Epithelial cell of prostate (primary cell): ENCODE results near the gene GP5.
A peak's percentile ranks its signal among the peaks of the same experiment; 100 is the strongest.

Experiments used
- DNase-seq: peaks from one replicate; pipeline ENCODE4 v3.0.0-alpha.2; 2011; ENCODE audit warnings: low read depth, low spot score
- H3K27ac ChIP-seq: fragments of 450-650 bp; 2 replicates; pipeline ENCODE4 v1.5.1; 2017; ENCODE audit warnings: mild to moderate bottlenecking

The GP5 gene

DNA sequence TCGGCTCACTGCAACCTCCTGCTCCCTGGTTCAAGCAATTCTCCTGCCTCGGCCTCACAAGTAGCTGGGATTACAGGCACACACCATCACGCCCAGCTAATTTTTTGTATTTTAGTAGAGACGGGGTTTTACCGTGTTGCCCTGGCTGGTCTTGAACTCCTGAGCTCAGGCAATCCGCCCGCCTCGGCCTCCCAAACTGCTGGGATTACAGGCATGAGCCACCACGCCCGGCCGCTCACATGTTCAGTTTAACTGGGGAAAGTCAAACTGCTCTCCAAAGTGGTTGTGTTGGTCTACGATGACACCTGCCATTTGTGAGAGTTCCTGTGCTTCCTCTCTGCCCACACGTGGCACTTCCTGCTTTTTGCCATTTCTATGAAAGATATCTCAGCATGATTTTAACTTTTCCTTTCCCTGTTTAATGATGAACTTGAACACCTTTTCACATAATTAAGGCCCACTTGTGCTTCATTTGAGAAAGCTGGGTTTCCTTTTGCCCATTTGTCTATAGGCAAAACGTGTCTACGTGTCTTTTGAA, 877 bp upstream of the GP5 start:
- no peak for DNase-seq
- no peak overlapping the region for H3K27ac ChIP-seq

DNA sequence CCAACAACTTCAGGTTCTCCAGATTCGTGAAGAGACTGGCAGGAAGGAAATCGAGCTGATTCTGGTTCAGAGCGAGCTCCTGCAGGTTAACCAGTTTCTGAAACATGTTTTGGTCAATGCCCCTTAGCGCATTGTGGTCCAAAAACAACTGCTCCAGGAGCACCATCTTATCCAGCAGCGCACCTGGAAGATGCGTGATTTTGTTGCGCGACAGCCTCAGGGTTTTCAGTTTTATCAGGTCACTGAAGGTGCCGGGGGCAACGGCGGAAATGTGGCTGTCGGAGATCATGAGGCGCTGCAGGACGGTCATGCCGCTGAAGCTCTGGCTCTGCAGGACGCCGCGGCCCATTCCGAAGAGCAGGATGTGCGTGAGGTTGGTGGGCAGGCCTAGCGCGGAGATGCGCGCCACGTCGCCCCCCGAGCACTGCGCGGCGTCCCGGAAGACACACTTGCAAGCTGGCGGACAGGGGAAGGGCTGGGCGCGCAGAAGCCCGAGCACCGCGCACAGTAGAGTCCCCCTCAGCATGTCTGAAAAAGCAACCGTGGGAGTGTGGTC, 1.2 kb downstream of the GP5 start:
- no peak overlapping the region for H3K27ac ChIP-seq
- no peak for DNase-seq

DNA sequence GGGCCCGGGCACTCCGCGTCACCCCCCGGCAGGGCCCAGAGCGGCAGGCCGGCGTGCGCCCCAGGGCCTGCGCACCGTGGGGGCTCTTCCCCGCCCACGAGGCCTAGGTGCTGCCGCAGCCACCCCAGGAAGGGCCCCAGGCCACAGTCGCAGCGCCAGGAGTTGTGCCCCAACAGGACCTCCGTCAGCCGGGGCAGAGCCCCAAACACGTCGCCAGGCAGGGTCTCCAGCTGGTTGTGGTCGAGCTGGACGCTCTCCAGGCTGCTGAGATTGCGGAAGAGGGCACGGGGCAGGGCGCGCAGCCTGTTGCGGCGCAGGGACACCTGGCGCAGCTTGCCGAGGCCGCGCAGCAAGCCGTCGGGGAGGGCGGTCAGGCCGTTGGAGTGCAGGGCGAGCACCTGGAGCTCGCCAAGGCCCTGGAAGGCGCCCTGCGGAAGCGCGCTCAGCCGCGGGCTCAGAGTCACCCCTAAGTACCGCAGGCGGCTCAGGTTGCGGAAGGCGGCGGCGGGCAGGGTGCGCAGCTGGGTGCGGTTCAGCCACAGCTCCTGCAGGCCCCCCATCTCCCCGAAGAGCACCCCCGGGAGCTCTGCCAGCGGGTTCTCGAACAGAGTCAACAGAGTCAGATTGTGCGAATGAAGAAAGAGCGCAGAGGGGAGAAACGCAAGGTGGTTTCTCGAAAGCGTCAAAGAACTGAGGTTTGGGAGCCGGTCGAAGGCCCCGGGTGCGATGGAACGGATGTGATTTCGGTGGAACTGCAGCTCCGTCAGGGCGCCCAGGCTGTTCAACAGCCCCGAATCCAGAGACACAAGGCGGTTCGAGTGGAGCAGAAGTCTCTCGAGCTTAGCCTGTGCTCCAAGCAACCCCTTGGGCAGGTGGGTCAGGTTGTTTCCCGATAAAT, 2.0 kb downstream of the GP5 start:
- DNase-seq, result no peak
- H3K27ac ChIP-seq, result no peak overlapping the region

DNA sequence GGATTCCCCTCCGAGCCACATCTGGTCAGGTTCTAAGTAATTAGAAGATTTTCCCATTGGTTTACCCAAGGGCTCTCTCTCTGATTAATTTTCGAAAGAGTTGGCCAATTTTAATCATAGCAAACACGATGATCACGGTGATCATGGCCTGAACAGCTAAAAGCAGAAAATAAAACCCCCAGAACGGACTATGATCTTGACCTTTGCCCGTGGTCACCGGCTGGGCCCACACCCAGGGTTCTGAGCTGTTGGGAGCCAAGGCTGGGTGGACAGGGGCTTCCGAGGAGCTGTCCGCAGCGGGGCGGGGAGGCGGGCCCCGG, 2.6 kb downstream of the GP5 start:
- DNase-seq, result no peak
- no peak overlapping the region for H3K27ac ChIP-seq

DNA sequence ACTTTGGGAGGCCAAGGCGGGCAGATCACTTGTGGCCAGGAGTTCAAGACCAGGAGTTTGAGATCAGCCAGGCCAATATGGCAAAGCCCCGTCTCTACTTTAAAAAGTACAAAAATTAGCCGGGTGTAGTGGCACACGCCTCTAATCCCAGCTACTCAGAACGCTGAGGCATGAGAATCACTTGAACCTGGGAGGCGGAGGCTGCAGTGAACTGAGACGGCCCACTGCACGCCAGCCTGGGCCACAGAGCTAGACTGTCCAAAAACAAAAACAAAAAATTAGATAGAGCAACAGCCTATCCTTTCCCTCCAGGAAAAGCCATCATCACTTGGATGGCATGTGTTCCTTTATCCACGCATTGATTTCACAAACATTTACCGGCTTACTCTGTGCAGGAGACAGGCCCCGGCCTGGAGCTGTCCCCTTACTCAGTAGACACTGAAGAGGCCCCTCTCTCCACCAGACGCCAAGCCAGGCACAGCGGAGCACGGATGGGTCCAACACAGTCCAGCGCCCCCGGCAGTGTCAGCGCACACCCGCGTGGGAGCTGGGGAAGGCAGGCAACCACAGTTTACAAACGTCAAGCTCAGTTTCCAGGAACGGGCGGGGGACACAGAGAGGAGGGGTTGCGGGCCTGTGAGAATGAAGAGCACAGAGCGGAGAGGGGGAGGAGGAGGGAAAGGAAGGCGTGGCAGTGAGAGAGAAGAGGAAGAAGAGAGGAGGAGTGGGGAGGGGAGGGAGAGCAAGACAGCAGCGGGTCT, 3.1 kb downstream of the GP5 start:
- H3K27ac ChIP-seq, result no peak overlapping the region
- no peak for DNase-seq

DNA sequence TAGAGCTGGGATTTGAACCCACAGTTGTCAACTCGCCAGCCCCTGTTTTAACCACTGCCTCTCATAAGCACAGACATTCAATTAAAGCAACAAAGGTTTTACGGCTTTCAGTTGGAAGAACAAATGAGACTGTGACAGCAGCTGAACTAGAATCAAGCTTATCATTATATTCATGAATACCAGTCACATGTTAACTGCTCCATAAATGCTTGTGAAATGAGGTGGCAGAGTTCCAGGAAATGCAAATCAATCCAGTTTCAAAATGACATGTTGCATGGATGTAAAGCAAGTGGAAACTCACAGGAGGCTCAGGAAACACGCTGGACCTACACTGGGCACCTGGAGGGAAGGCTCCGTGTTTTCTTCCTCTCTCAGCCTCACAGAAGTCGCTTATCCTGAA, 3.9 kb downstream of the GP5 start:
- peak; percentile 18 for DNase-seq
- no peak overlapping the region for H3K27ac ChIP-seq

DNA sequence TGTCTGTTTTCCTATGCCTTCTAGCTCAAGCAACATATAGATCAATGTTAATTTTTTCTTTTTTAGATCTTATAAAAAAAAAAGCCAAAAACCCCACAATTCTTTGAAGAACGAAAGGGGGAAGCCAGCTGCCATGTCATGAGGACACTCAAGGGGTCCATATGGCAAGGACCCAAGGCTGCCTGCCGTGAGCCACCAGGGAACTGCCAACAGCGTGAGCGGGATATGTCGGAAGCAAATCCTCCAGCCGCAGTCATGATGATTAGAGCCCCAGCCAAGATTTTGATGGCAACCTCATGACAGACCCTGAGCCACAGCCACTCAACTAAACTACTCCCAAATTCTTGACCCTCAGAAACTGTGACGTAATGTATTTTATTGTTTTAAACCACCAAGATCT, 6.5 kb downstream of the GP5 start:
- no peak for DNase-seq
- H3K27ac ChIP-seq, result no peak overlapping the region

DNA sequence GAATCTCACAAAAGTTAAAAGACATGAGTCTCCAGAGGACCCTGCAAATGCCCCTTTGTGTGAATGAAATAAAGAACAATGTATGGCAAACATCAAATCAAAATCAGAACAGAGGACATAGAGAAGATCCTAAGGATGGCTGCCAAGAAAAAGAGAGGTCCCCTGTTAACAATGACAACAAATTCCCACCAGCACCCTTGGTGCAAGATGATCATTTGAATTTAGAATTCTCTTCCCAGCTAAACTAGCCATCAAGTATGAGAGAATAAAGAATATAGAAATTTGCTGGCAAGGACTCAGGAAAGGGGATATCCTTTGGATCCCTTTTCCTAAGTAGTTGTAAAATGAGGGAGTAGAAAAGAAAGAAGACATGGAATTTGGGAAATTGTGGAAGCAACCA, 8.2 kb downstream of the GP5 start:
- H3K27ac ChIP-seq, result no peak overlapping the region
- no peak for DNase-seq

DNA sequence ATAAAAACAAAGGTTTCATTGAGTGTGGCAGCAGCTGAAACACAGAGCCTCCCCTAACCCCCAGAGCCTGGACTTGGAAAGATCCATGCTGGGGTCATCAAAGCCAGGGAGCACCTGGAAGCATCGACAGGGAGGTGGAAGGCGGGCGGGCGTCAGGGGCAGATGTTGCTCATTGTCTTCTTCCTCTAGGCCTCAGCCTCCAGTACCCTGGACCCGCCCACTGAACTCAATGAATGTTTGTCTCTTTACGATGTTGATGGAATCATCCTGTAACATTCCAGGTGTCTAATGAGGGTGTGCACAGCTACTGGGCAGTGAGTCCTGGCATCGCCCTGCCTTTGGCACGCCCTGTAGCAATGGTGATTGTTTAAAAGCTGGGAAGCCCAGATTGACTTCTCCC, 9.8 kb downstream of the GP5 start:
- H3K27ac ChIP-seq, result no peak overlapping the region
- DNase-seq, result no peak

DNA sequence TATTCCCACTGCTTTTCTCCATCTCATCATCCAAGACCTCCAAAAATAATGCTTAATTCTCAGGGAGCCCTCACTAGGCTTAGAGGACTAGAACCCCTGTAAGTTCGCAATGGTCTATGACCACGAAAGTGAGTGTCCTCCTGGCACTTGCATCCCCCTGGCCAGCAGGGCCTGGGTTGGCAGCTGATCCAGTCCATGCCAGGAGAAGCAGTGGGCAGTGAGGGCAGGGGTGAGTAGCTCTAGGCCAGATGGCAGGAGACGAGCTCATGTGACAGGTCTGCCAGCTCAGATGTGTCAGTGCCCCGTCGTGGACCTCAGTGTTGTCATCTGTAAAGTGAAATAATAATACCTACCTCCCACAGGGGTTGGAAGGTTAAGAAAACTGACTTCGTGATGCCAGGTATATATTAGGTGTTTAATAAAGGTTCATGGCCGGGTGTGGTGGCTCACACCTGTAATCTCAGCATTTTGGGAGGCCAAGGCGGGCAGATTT, 11.1 kb downstream of the GP5 start:
- no peak for DNase-seq
- H3K27ac ChIP-seq, result no peak overlapping the region

DNA sequence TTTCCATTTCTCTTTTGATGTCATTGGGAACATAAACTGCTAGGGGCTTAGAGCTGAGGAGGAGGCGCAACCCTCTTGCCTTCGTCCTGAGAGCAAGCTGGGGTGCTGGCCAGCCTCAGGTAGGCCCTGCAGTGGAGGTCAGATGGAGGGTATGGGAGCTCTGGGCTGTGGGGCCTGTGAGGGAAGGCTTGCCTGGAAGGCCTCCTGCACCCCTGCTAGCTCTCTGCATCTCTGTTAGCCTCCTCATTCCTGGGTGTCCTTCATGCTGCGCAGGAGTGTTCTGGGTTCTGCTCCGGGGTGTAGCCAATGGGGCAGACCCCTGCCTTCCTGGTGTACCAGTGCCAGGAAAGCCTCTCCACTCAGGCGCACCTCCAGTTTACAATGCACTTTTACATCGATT, 11.8 kb downstream of the GP5 start:
- no peak overlapping the region for H3K27ac ChIP-seq
- DNase-seq, result no peak

DNA sequence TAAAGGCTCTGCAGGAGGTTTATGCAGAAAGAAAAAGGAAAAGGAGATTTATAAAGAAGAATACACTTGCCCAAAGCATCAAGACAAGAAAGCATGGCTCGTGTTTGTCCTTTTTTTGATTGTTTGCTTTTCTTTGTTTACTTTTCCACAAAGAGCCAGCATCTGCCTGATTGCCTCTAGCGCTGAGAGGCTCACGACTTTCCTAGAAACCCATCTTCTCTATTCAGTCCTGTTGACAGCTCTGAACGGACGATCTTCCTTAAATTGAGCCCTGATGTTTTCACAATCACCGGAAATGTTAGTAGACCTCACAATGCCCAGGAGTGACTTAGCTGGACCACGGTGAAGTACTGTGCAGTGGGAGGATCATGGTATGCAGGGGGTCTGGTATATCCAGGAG, 12.4 kb downstream of the GP5 start:
- DNase-seq, result no peak
- no peak overlapping the region for H3K27ac ChIP-seq

DNA sequence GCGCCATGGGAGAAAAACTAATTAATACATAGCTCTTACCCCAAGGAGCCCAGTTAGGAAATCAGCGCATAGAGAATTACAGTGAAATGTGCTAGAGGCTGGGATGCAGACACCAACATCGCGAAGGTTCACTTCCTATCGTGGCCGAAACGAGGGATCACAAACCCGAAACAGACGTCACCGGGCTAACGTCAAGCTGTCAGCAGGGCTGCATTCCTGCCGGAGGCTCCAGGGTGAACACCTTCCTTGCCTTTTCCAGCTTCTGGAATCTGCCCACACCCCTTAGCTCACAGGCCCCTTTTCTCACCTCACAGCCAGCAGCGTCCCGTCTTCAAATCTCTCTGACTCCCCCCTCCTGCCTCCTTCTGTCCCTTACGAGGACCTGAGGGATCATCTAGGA, 13.0 kb downstream of the GP5 start:
- no peak overlapping the region for H3K27ac ChIP-seq
- no peak for DNase-seq

DNA sequence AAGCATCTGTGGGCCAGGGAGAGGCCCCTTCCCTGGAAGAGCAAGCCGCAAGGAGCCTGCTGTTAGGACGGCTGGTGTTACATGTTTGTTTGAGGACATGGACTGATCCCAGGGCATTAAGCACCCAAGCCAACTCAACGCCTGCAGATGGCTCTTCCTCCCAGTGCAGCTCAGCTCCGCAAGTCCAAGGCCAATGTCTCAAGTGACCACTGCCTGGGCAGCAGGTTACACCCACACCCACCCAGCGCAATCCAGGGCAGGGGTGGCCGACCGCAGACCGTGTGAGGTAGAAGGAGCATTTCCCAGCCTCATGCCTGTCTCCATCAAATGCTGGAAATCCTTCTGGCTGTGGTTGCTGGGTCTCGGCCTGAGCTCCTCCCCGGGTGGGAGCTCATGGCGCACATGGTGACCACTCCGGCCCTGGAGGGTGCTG, 14.5 kb downstream of the GP5 start:
- H3K27ac ChIP-seq, result no peak overlapping the region
- DNase-seq, result no peak

DNA sequence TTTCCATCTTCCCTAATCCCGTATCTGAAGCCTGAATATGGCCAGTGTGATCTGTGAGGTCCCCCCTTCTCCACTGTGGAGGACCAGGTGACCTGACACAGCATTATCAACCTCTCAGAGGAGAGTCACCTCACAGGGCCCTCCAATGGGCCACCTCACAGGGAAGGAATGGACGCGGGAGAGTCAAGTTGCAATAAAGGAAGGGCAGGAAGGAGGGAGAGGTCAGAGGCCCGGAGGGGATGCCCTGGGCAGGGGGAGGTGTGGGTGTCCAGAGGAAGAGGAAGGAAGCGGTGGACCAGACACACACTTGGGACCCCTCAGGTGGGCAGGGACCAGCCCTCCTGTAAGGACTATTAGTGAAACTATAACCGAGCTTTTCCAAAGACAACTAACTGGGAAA, 14.9 kb downstream of the GP5 start:
- DNase-seq, result no peak
- no peak overlapping the region for H3K27ac ChIP-seq

DNA sequence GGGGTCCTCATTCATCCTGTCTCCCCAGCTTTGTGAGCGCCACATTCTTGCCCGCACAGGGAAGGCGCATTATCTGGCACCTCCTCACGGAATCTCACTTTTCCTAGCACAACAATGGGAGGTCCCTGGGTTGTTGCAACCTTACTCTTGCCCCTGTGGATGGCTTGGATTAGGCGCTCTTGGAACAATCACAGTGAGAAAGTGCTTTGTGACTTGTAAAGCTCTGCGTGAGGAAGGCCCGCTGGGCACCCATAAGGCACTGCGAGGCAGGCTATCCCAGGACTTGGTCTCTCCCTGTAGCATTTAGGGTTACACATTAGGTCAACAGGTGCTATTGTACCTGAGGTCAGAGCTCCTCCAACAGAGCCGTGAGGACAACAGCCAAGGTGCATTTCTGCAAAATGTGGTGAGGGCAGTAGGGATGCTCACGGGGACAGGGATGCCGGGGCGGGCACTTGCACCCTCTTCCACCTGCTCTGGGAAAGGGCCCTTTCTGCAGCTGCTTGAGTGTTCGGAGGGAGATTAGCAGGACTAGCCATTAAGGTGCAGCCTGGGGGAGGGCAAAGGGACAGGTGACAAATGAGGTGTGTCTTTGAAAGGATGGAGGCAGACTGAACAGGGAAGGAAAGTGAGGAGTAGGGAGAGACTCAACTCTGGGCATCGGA, 15.7 kb downstream of the GP5 start:
- no peak for DNase-seq

DNA sequence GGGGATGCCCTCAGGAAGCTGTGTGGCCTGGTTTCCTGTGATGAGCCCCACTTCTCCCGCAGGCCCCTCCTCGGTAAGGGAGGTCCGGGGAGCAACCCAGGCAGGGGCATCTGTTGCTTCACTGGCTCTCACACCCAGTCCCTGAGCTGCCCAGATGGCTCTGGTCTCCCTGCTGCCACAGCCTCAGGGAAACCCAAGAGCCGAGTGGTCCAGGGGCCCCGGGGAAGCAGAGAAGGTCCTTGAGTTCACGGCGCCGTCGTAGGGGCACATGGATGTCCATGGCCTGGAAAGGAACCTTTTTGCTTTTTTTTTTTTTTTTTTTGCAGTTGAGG, 16.2 kb downstream of the GP5 start:
- H3K27ac ChIP-seq, result no peak overlapping the region
- no peak for DNase-seq

More for the DNA sequence above, 15.7 kb downstream of the GP5 start:
- no peak overlapping the region for H3K27ac ChIP-seq

DNA sequence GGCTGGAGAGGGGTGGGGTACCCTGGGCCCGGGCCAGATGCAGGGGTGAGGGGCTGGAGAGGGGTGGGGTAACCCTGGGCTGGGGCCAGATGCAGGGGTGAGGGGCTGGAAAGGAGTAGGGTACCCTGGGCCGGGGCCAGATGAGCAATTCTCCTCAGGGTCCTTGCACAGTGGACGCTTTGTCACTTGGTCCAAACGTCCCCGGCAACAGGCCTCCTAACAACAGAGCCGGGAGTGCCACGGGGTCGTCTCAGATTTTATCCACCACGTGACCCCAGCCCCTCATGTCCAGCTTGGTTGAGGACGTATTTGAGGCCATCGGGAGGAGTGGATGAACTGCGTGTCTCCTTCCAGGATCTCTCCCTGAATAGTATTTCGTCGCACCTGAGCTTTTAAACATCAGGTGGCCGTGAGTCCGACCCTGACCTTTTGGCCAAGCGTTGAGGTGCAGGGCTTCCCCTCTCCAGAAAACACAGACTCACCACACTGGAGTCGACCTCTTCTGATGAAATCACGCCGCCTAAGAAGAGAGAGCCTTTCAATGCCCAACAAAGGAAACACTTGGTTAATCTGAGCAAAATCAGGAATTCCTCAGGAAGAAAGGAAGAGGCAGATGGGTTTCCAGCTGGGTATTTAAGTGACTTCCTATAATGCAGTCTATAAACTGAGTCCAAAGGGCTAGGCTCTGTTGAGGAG, 16.7 kb downstream of the GP5 start:
- H3K27ac ChIP-seq, result no peak overlapping the region
- DNase-seq, result no peak

DNA sequence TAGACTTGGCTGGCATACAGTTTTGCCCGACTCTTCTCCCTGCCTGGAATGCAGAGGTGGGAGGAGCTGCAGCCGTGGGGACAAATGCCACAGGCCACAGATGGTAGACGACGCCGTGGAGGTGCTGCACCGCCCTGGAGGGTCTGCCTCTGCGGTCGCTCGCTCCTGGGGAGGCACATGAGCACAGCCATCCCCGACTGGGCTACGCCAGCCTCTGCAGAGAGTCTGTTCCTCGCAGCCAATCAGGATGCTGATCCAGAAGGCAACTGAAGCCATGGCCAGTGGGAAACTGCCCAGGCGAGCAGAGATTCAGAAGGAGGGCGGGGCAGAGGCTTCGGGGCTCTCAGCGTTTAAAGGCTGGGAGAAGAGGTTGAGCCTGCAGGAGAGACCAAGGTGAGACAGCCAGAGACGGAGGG, 17.6 kb downstream of the GP5 start:
- DNase-seq, result no peak

DNA sequence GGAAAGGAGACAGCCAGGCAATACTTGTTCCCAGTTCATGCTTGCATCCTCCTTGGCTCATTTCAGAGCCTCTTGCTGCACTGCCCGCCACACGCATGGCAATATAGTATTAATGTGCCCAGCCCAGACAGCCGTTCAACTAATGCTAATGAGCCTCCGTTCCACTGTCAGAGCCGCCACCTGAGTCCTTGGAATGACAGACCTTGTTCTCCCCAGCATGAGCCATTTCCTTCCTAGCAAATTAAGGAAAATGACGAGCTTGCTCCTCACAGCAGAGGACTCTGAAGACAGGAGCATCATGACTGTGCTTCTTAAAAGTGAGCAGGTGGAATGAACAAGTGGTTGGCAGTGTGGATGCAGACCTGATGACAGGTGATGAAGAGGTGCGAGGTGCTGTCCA, 18.7 kb downstream of the GP5 start:
- no peak for DNase-seq
- H3K27ac ChIP-seq, result no peak overlapping the region

More for the DNA sequence above, 17.6 kb downstream of the GP5 start:
- H3K27ac ChIP-seq, result no peak overlapping the region
